HG02943 (cell line): ENCODE measurements around the gene HDAC4.
A peak's percentile ranks its signal among the peaks of the same experiment; 100 is the strongest.

Experiments
- ATAC-seq: cut with Tn5 transposase; IDR thresholded peaks from one replicate; pipeline ENCODE4 v1.9.1; 2021; ENCODE audit warnings: mild to moderate bottlenecking, low read depth, moderate library complexity; ENCODE audit not compliant: unreplicated experiment

Gene HDAC4

GRCh38 chr2:239261796-239262483, 138.9 kb downstream of the HDAC4 start:
- no peak for ATAC-seq

GRCh38 chr2:239261356-239261755, 139.5 kb downstream of the HDAC4 start:
- ATAC-seq: no peak

- ATAC-seq: no peak
Measured at GRCh38 chr2:239260546-239261327, 140.1 kb downstream of the HDAC4 start.

GRCh38 chr2:239259603-239260298, 141.1 kb downstream of the HDAC4 start:
- peak; percentile 60 for ATAC-seq

- ATAC-seq: peak; percentile 51
Measured at GRCh38 chr2:239259173-239259572, 141.6 kb downstream of the HDAC4 start.

- ATAC-seq: no peak
Measured at GRCh38 chr2:239258248-239258647, 142.6 kb downstream of the HDAC4 start.

- ATAC-seq: no peak
Measured at GRCh38 chr2:239257511-239257937, 143.3 kb downstream of the HDAC4 start.

- ATAC-seq: no peak
Measured at GRCh38 chr2:239256350-239256743, 144.5 kb downstream of the HDAC4 start.

GRCh38 chr2:239255628-239256349, 145.0 kb downstream of the HDAC4 start:
- no peak for ATAC-seq

GRCh38 chr2:239255218-239255617, 145.6 kb downstream of the HDAC4 start:
- no peak for ATAC-seq

GRCh38 chr2:239253701-239254436, 147.0 kb downstream of the HDAC4 start:
- no peak for ATAC-seq

GRCh38 chr2:239253264-239253663, 147.6 kb downstream of the HDAC4 start:
- ATAC-seq: no peak

GRCh38 chr2:239252801-239253200, 148.0 kb downstream of the HDAC4 start:
- no peak for ATAC-seq

GRCh38 chr2:239252393-239252792, 148.4 kb downstream of the HDAC4 start:
- no peak for ATAC-seq

GRCh38 chr2:239251971-239252370, 148.8 kb downstream of the HDAC4 start:
- ATAC-seq: no peak

GRCh38 chr2:239250216-239251081, 150.4 kb downstream of the HDAC4 start:
- ATAC-seq: no peak

- no peak for ATAC-seq
Measured at GRCh38 chr2:239249776-239250175, 151.0 kb downstream of the HDAC4 start.

- ATAC-seq: no peak
Measured at GRCh38 chr2:239249048-239249447, 151.8 kb downstream of the HDAC4 start.
